ENCODE data around the gene SOX12.
"Not testable (repeated sequence)": the region's sequence is repeated elsewhere in the genome, so short reads cannot be mapped to it uniquely, and the experiment has no call there.

SOX12 gene

GRCh38 chr20:364905-365794, 39.8 kb downstream of the SOX12 start:
- peak; percentile 30 for DNase-seq

GRCh38 chr20:366041-366718, 40.8 kb downstream of the SOX12 start:
- no peak for DNase-seq

GRCh38 chr20:366719-367485, 41.5 kb downstream of the SOX12 start:
- DNase-seq = no peak

- DNase-seq = no peak
These were observed 42.1 kb downstream of the SOX12 start for GRCh38 chr20:367486-367887.

GRCh38 chr20:368915-369314, 43.6 kb downstream of the SOX12 start:
- no peak for DNase-seq

- no peak for DNase-seq
These were observed 44.8 kb downstream of the SOX12 start for GRCh38 chr20:370151-370600.

GRCh38 chr20:370977-371754, 45.8 kb downstream of the SOX12 start:
- DNase-seq = no peak

- peak; percentile 77 for DNase-seq
These were observed 46.6 kb downstream of the SOX12 start for GRCh38 chr20:371755-372542.

- not testable (repeated sequence) for DNase-seq
These were observed 47.3 kb downstream of the SOX12 start for GRCh38 chr20:372543-373082.

- peak; percentile 19 for DNase-seq
These were observed 48.0 kb downstream of the SOX12 start for GRCh38 chr20:373171-373890.

- DNase-seq = no peak
These were observed 50.0 kb downstream of the SOX12 start for GRCh38 chr20:375265-375889.

- DNase-seq = no peak
These were observed 50.7 kb downstream of the SOX12 start for GRCh38 chr20:376089-376488.

GRCh38 chr20:376750-377149, 51.4 kb downstream of the SOX12 start:
- no peak for DNase-seq

- not testable (repeated sequence) for DNase-seq
These were observed 52.2 kb downstream of the SOX12 start for GRCh38 chr20:377578-377977.

GRCh38 chr20:378961-379336, 53.6 kb downstream of the SOX12 start:
- no peak for DNase-seq
